GM21447 (cell line): ENCODE results near the gene CADM2.
"Not testable (repeated sequence)": the region's sequence is repeated elsewhere in the genome, so short reads cannot be mapped to it uniquely, and the experiment has no call there.

Source experiments
- ATAC-seq: cut with Tn5 transposase; IDR thresholded peaks from one replicate; pipeline ENCODE4 v1.9.1; 2021; ENCODE audit not compliant: unreplicated experiment

CADM2 gene

GRCh38 chr3:85074003-85074402, 115.2 kb downstream of the CADM2 start:
- no peak for ATAC-seq

DNA sequence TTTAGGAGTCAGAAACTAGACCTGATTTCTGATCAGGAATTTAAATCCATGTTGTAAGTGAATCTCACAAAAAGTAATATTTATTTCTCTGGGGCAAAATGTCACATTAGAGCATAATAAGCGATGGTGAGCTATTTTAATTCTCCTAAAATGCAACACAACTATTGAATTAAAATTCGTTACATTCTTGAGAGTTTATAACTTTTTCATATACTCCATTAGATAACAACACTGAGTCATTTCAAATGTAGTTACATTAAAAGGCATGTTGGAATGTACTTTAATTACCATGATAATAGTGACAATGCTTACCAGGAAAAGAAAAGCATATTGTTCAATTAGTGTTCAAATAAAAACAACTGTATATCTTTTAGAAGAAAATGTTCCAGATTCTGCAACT, 116.9 kb downstream of the CADM2 start:
- ATAC-seq: no peak

DNA sequence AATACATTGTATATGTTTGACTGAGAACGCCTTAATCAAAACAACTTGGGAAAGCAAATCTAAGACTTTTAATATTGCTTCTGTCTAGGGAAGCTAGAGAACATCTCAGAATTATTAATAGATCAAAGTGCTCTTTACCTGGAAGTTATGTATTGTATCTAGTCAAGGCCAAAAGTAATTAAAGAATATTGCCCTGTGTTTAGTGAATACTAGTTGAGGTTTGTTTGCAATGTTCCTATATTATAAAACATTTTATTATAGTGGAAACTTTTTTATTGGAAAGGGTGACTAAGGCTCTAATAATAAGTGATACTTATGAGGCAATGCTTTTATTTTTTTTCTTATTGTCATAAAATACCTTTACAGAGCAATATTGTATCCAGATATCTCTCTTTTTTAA, 118.2 kb downstream of the CADM2 start:
- ATAC-seq: no peak

DNA sequence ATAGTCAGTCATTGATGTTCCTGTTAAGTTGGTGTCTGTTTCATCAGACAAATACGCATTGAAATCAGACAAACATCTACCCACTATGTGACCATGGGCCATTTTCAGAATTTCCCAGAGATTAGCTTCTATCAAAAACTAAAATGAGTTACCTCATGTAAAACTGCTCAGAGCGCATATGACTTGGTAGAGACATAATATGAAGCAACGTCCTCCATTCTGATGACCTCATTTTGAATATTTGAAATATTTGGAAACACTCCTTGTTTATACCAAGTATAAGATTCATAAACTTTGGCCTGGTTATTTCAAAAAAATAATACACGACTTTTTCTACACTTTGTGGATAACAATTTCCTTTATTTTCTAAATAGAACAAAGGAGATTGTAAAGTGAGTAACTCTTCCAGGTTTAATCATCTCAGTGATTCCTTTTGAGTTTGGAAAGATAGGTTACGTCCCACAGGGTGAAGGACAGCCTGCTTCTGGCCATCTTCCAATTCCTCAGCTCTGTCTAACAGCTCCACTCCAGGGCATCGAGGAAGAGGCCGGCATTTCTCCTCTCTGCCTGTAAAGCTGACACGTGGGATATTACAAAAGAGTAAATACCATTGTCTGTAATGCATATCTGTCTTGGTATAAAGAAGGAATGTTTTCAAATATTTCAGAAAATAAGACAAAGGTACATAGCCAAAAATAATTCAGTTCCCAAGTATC, 122.6 kb downstream of the CADM2 start:
- no peak for ATAC-seq

DNA sequence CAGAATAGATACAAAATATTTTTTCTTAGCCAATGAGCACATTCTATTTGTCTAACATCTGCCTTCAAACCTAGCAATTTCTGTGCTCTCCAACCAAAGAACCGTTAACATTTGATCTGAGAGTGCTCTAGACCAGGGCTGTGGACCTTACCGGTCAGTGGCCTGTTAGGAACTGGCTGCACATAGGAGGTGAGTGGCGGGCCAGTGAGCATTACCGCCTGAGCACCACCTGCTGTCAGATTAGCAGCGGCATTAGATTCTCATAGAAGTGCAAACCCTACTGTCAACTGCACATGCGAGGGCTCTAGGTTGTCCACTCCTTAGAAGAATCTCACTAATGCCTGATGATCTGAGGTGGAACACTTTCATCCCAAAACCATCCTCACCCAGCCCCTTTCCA, 131.7 kb downstream of the CADM2 start:
- ATAC-seq: no peak

- no peak for ATAC-seq
Measured at GRCh38 chr3:85100316-85100715, 141.5 kb downstream of the CADM2 start.

DNA sequence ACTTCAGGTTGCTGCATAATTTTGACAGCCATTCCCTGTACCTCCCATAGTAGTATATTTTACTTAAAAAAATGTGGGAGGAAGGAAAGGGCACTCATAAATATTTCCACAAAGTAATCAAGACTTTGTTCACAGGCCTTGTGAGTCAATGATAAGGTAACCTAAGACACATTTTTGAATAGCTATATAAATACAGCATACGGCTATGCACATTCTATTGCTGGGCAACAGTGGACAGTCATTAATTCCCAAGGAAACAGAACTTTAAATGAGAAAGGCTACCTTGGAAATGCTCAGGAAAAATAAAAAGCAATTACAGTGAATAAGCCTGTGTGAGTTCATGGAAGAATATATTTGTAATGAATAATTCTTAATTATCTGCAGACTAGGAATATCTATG, 144.0 kb downstream of the CADM2 start:
- no peak for ATAC-seq

DNA sequence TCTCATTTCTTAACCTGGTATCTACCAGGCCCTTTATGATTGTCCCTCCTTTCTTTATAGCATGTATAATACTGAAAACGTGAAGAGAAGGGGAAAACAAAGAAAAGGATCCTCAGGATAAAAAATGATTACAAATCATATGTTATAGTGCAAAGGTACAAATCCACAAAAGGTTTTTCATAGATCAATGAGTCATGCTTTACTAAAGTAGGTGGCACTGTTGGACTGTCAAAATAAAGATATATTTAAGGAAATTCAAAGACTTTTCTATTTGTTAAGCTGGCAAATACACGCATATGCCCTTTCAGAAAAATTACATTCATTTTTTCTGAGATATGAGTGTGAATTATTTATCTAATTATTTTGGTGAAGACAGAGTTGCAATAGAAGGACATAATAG, 151.6 kb downstream of the CADM2 start:
- ATAC-seq: no peak

GRCh38 chr3:85120879-85121278, 162.1 kb downstream of the CADM2 start:
- no peak for ATAC-seq

DNA sequence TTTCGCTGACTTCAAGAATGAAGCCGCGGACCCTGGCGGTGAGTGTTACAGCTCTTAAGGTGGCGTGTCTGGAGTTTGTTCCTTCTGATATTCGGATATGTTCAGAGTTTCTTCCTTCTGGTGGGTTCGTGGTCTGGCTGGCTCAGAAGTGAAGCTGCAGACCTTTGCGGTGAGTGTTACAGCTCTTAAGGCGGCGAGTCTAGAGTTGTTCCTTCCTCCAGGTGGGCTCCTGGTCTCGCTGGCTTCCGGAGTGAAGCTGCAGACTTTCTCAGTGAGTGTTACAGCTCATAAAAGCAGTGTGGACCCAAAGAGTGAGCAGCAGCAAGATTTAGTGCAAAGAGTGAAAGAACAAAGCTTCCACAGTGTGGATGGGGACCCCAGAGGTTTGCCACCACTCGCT, 174.1 kb downstream of the CADM2 start:
- ATAC-seq: not testable (repeated sequence)

- ATAC-seq: not testable (repeated sequence)
Measured at GRCh38 chr3:85133691-85134420, 175.1 kb downstream of the CADM2 start.

- no peak for ATAC-seq
Measured at GRCh38 chr3:85142626-85143025, 183.8 kb downstream of the CADM2 start.

GRCh38 chr3:85148036-85148435, 189.2 kb downstream of the CADM2 start:
- no peak for ATAC-seq

DNA sequence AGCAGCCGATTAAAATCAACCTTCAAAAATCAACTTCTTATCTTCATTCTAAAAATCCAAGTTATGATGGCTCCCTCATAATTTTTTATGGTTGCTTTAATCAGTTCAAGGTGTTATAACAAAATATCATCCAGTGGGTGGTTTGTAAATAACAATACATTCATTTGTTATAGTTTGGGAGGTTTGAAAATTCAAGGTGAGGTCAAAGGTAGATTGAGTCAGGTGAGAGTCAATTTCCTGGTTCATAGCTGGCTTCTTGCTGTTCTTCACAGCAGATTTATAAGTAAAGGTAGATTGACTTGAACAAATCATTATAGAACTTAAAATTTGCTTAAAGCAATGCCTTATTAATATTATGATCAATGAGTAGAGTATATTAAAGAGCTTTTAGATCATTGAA, 192.8 kb downstream of the CADM2 start:
- no peak for ATAC-seq

DNA sequence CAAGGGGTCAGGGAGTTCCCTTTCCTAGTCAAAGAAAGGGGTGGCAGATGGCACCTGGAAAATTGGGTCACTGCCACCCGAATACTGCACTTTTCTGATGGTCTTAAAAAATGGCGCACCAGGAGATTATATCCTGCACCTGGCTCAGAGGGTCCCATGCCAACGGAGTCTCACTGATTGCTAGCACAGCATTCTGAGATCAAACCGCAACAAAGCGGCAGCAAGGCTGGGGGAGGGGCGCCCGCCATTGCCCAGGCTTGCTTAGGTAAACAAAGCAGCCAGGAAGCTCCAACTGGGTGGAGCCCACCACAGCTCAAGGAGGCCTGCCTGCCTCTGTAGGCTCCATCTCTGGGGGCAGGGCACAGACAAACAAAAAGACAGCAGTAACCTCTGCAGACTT, 194.5 kb downstream of the CADM2 start:
- ATAC-seq: not testable (repeated sequence)

- ATAC-seq: no peak
Measured at GRCh38 chr3:85159376-85159775, 200.6 kb downstream of the CADM2 start.

GRCh38 chr3:85161544-85161943, 202.8 kb downstream of the CADM2 start:
- no peak for ATAC-seq

GRCh38 chr3:85162905-85163304, 204.1 kb downstream of the CADM2 start:
- no peak for ATAC-seq

- no peak for ATAC-seq
Measured at GRCh38 chr3:85164436-85164835, 205.6 kb downstream of the CADM2 start.

GRCh38 chr3:85167576-85167975, 208.8 kb downstream of the CADM2 start:
- no peak for ATAC-seq

DNA sequence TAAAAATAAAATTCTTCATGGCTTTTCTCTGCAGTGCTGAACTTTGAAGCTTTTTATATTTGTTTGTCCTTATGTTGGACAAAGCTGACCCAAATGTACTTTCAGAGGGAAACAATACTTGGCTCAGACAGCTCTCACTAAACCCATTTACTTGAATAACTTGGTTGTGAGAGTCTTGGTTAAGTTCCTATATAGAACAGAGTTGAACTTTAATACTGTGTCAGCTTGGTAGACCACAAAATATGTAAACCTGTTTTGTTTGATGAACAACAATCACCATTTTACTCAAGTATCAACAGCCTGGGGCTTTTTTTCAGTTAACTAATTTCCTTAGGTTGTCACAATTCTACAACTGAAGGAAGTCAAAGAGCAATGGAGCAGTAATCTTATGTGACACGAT, 211.9 kb downstream of the CADM2 start:
- no peak for ATAC-seq

DNA sequence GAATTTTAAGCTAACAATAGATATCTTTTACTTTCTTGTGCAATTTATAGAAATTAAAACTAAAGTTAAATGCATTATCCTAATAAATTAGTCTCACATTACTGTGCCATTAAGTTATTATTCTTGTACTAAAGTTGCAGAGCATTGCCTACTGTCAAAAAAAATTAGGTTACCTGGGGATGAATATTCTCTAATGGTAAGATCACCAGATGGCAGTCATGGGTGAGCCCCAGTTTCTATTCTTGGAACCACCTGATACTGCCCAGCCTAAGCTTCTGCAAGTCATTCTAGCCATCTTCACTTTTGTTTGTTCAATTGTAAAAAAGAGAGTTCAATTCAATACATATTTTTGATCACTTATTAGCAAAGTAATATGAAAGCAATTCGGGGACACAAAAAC, 213.2 kb downstream of the CADM2 start:
- ATAC-seq: no peak

GRCh38 chr3:85176799-85177198, 218.0 kb downstream of the CADM2 start:
- ATAC-seq: no peak
